Mammary epithelial cell (primary cell): ENCODE data around the gene DNAJC17.

Source experiments
- CTCF ChIP-seq, 2 donors: IDR thresholded peaks in 1 of 2; conservative IDR thresholded peaks in 1 of 2; 2 replicates each; pipeline ENCODE4 v1.5.1; 2011 to 2012; ENCODE audit warnings: inconsistent platforms in 2 of 2, low read length in 2 of 2, mild to moderate bottlenecking in 2 of 2, control low read depth in 1 of 2, low read depth in 1 of 2; ENCODE audit not compliant: insufficient read depth in 1 of 2; ENCODE audit errors: extremely low read depth in 1 of 2
- EZH2 ChIP-seq: IDR thresholded peaks from 2 replicates; pipeline ENCODE4 v1.6.1; 2012; ENCODE audit warnings: low read length, inconsistent platforms, borderline replicate concordance

DNA sequence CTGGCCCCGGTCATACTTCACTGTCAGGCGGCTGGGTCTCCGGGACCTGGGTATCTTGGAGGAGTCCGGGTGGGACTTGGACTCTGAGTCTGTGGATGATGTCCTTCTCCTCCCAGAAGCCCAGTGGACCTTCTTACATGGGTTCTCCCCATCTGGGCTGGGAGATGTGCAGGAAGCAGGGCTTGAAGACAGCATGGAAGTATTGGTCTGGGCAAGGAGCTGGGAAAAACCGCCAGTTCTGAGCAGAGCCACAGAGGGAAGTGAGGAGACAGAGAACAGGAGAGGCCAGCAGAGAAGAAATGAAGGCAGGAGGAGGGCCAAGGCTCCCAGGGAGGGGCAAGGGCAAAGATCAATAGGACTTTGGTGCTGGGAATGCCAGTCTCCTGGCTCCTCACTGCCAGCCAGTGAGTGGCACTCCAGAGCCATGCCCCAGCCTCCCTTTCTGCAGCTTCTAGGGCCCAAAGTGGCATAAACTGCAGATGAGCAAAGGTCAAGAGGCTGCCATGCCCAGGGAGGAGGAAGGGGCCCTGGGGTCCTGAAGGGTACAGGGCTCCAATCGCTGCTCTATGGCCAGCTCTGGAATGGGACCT is 21.3 kb upstream of the DNAJC17 start, which contains the start of gene PPP1R14D:
- TF ChIP-seq EZH2 (no peak), CTCF (conservative IDR thresholded peaks at IDR 0.05 in 1 of 2, IDR thresholded peaks at IDR 0.05 in 1 of 2; ENCODE audit: extremely low read depth in 1 of 2, insufficient read depth in 1 of 2, low read depth in 1 of 2, low read length in 2 of 2) (no peak)
